Left lung (tissue), 10 donors: ENCODE measurements around the gene RGS10. TPM values are rescaled to one million over a fixed set of nuclear protein-coding genes. Genes with fewer than 3 reads are reported as not detected.

Experiments used
- ATAC-seq: fragments of 200-7000 bp; cut with Tn5 transposase; one replicate; pipeline ENCODE4 v1.9.1; 2020; ENCODE audit warnings: moderate library complexity
- DNase-seq, 4 donors: peaks; one replicate each; pipeline ENCODE4 v3.0.0-alpha.2; 2013 to 2020
- H3K27ac ChIP-seq, 2 donors: fragments of 200-600 bp; sonication (generic) in 1 of 2; one replicate each; pipeline versions ENCODE4 v1.5.0 to v1.8.0; 2020 to 2021
- H3K27me3 ChIP-seq, 2 donors: fragments of 200-600 bp; sonication (generic) in 1 of 2; one replicate each; pipeline versions ENCODE4 v1.5.0 to v1.8.0; 2020 to 2021
- H3K36me3 ChIP-seq, 2 donors: fragments of 200-600 bp; sonication (generic) in 1 of 2; one replicate each; pipeline versions ENCODE4 v1.5.0 to v1.8.0; 2020 to 2021
- H3K4me1 ChIP-seq, 2 donors: fragments of 200-600 bp; one replicate each; pipeline ENCODE4 v1.8.0; 2021
- H3K4me3 ChIP-seq, 2 donors: fragments of 200-600 bp; sonication (generic) in 1 of 2; one replicate each; pipeline versions ENCODE4 v1.5.0 to v1.8.0; 2020 to 2021; ENCODE audit warnings: mild to moderate bottlenecking in 1 of 2
- H3K9me3 ChIP-seq, 2 donors: fragments of 200-600 bp; sonication (generic) in 1 of 2; one replicate each; pipeline versions ENCODE4 v1.5.0 to v1.8.0; 2020 to 2021
- intact Hi-C, 2 donors: fragments of 100-400 bp; cut with DNase I; formaldehyde crosslinking; loops; one replicate each; pipeline versions ENCODE4 v1.11.2 to v1.14.2; 2022
- polyA plus RNA-seq, 6 donors: library from polyadenylated mRNA; unstranded; fragments of 120-200 nt; gene quantifications; one replicate each; pipeline ENCODE4 v1.2.1, GENCODE V29; 2013; ENCODE audit not compliant: insufficient read length in 6 of 6
- total RNA-seq, 2 donors: library from RNA; stranded (reverse); fragmentation: NEBNext Ultra II Directional; extraction: Animal tissue kit (Norgen Biotek cat#: 25700); gene quantifications; one replicate each; pipeline ENCODE4 v1.2.1, GENCODE V29; 2021
- TF ChIP-seq, protein P1 (sequence below), 2 donors: fragments of 200-600 bp; sonication (generic) in 1 of 2; IDR thresholded peaks; one replicate each; pipeline versions ENCODE4 v1.5.0 to v1.8.0; 2021; ENCODE audit warnings: antibody characterized with exemption in 2 of 2
- donor health status: DM: no; HTN: yes; CAD: no.
- donor health status: DM: no; HTN: no; CAD: no.

The RGS10 gene
- total and polyA plus RNA-seq, 8 donors: 9.8 to 26.7 (median 13.3) TPM

DNA sequence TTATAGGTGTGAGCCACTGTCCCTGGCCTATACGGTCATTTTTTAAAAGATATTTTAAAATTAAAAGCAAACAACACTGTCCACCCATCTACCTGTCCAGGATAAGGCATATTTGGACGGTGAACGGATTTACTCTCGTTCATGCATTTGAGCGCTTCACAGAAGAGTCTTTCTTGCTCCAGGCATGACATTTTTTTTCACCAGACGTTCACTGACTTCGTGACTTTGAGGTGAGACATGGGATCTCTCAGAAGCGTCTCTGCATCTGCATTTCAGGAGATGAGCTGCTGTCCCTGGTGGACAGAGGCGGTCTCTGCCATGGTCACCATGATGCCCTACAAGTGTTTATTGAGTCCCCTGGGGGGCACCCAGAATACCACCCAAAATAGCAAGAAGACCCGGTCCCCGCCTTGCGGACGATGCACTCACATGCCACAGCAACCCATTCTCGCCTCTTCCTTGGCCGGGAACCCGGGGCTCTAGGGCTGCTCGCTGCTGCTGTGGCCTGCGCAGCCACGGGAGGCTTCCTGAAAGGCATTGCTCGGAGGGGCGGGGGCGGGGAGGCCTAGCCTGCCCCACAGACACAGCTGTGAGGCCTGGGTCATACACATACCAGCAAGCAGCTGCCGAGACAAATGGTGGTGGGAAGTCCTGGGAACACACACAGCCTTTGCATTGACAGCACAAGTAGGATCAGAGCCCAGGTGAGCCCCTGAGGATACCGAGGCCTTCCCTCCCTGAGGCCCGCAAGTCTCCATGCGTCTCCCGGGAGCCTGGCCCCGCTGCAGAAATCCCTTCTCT is 84.4 kb downstream of the RGS10 start:
- Histone ChIP-seq H3K27me3 (no peaks in the 10 kb centered on the region), H3K4me1 (no peaks in the 10 kb centered on the region), H3K27ac (no peak overlapping the region), H3K36me3 (peaks cover 0 to 33% of the 10 kb centered on the region in 2 donors), H3K9me3 (peaks cover 0 to 3% of the 10 kb centered on the region in 2 donors), H3K4me3 (no peak overlapping the region)
- intact Hi-C loops: no loop called here
- TF ChIP-seq, protein P1, sequence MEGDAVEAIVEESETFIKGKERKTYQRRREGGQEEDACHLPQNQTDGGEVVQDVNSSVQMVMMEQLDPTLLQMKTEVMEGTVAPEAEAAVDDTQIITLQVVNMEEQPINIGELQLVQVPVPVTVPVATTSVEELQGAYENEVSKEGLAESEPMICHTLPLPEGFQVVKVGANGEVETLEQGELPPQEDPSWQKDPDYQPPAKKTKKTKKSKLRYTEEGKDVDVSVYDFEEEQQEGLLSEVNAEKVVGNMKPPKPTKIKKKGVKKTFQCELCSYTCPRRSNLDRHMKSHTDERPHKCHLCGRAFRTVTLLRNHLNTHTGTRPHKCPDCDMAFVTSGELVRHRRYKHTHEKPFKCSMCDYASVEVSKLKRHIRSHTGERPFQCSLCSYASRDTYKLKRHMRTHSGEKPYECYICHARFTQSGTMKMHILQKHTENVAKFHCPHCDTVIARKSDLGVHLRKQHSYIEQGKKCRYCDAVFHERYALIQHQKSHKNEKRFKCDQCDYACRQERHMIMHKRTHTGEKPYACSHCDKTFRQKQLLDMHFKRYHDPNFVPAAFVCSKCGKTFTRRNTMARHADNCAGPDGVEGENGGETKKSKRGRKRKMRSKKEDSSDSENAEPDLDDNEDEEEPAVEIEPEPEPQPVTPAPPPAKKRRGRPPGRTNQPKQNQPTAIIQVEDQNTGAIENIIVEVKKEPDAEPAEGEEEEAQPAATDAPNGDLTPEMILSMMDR (IDR thresholded peaks at IDR 0.05): no peak
- DNase-seq (no peak), ATAC-seq (no peak)

DNA sequence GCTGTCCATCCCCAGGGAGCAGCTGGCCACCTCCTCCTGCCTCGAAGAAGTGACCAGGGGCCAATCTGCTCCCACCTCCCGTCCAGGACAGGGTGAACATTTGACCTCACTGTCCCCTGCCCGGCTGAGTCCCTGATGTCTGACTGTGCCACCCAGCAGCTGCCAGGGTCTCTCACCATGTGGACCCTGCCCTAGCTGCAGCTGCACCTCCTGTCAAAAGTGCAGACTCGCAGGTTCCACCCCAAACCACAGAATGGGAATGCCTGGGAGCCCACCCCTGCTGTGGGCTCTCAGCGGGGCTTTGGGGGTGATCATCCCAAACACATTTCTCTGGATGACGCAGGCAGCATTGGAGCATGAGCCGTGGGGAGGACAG is 86.1 kb downstream of the RGS10 start:
- Histone ChIP-seq H3K27ac (no peak overlapping the region), H3K9me3 (no peaks in the 10 kb centered on the region), H3K4me1 (no peaks in the 10 kb centered on the region), H3K4me3 (no peak overlapping the region), H3K36me3 (peaks cover 0 to 44% of the 10 kb centered on the region in 2 donors), H3K27me3 (no peaks in the 10 kb centered on the region)
- TF ChIP-seq, protein P1 (IDR thresholded peaks at IDR 0.05): no peak
- no peak for ATAC-seq
- no peak for DNase-seq
- intact Hi-C loops: no loop called here

DNA sequence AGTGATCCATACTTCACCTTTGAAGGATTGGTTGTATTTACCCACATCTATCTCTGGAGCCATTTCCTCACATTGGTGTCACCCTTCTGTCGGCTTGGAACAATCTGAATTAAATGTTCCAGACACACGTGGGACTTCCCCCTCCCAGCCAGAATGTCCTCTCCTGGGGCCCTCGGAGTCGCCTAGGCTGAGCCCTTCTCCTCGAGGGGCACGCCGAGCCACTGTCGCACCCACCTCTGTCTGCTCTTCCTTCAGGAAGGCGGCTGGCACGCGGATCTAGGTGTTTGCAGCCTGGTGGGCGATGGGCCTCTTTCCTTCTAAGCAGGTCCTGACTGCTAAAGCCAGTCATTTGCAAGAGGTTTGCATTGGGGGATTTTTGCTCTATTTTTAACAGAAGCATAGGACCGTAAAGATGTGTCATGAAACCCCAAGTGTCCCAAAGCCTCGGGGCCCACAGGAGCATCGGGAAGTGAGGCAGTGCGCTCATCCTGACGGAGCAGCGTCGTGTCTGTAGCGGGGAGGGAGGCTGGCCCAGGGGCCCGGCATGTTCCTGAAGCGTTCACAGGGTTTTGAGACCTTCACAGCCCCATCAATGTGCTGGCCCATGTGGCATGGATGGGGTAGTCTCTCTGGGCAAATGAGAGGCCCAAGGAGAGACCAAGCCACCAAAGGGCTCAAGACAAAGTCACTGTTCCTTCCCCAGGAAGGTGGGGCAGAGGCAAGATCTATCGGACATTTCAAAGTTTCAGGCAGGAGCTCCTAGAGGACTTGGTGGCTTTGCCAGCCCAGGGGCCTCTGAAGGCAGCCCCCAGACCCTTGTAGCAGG is 86.7 kb downstream of the RGS10 start:
- DNase-seq (no peak), ATAC-seq (no peak)
- no peak overlapping the region for H3K27ac ChIP-seq
- H3K27me3 ChIP-seq: no peaks in the 10 kb centered on the region
- no peaks in the 10 kb centered on the region for H3K9me3 ChIP-seq
- peaks cover 0 to 44% of the 10 kb centered on the region in 2 donors for H3K36me3 ChIP-seq
- no peaks in the 10 kb centered on the region for H3K4me1 ChIP-seq
- H3K4me3 ChIP-seq: no peak overlapping the region
- intact Hi-C loops: no loop called here
- TF ChIP-seq, protein P1 (IDR thresholded peaks at IDR 0.05): no peak

- H3K27ac ChIP-seq: no peak overlapping the region
- no peak for DNase-seq
- H3K4me3 ChIP-seq: no peak overlapping the region
- no peaks in the 10 kb centered on the region for H3K4me1 ChIP-seq
- no peaks in the 10 kb centered on the region for H3K9me3 ChIP-seq
- ATAC-seq: no peak
- H3K36me3 ChIP-seq: peaks cover 0 to 44% of the 10 kb centered on the region in 2 donors
- intact Hi-C loops: no loop called here
- TF ChIP-seq, protein P1 (IDR thresholded peaks at IDR 0.05): no peak
- H3K27me3 ChIP-seq: no peaks in the 10 kb centered on the region
These were observed 87.5 kb downstream of the RGS10 start for GRCh38 chr10:119454990-119455389.

DNA sequence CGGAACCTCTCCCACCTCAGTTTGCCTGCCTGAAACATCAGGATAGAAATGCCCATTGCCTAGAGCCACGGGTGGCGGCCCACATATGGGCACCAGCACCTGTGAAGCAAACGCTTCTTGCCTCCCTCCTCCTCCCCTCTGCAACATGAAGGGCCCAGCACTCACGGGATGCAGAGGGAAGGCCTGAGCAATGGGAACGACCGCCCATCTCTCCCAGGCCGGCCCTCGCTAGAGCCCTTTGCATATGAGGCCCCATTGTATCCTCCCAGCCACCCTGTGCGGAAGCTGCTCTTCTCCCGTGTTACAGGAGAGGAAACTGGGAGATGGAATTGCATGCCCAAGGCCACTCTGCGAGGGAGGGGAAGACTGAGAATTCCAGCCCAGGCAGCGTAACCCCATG is 88.2 kb downstream of the RGS10 start:
- Histone ChIP-seq H3K4me1 (no peaks in the 10 kb centered on the region), H3K27ac (no peak overlapping the region), H3K4me3 (no peak overlapping the region), H3K9me3 (no peaks in the 10 kb centered on the region), H3K36me3 (peaks cover 0 to 44% of the 10 kb centered on the region in 2 donors), H3K27me3 (no peaks in the 10 kb centered on the region)
- no peak for DNase-seq
- intact Hi-C loops: no loop called here
- TF ChIP-seq, protein P1 (IDR thresholded peaks at IDR 0.05): no peak
- no peak for ATAC-seq
